GM23338 (cell line): ENCODE results near the gene MZB1.

ENCODE experiments used
- EZH2 ChIP-seq: fragments of 200-600 bp; sonication (generic); IDR thresholded peaks from one replicate; pipeline ENCODE4 v1.8.0; 2017; ENCODE audit warnings: antibody characterized with exemption, mild to moderate bottlenecking, low read depth; ENCODE audit not compliant: unreplicated experiment
- JUNB ChIP-seq: IDR thresholded peaks from one replicate; pipeline ENCODE4 v1.6.1; 2016; ENCODE audit warnings: antibody characterized with exemption; ENCODE audit not compliant: unreplicated experiment
- POLR2AphosphoS5 ChIP-seq: IDR thresholded peaks from 2 replicates; pipeline ENCODE4 v1.6.1; 2016; ENCODE audit warnings: antibody characterized with exemption, low read depth
- ZNF331 ChIP-seq: fragments of 250-450 bp; sonication (Bioruptor Pico); IDR thresholded peaks from 2 replicates; pipeline ENCODE4 v1.5.0; 2020; ENCODE audit warnings: low read depth, mild to moderate bottlenecking, moderate library complexity
- TF ChIP-seq, protein P1 (sequence below), 2 experiments: fragments of 200-600 bp in 1 of 2; sonication (generic) in 1 of 2; conservative IDR thresholded peaks; 2 replicates each; pipeline versions ENCODE4 v1.5.1 to v1.6.1; 2016 to 2017; ENCODE audit warnings: antibody characterized with exemption in 2 of 2, low read depth in 2 of 2, mild to moderate bottlenecking in 2 of 2, moderate library complexity in 1 of 2
- TF ChIP-seq, protein P2 (sequence below): IDR thresholded peaks from one replicate; pipeline ENCODE4 v1.6.1; 2018; ENCODE audit warnings: antibody characterized with exemption; ENCODE audit not compliant: unreplicated experiment

DNA sequence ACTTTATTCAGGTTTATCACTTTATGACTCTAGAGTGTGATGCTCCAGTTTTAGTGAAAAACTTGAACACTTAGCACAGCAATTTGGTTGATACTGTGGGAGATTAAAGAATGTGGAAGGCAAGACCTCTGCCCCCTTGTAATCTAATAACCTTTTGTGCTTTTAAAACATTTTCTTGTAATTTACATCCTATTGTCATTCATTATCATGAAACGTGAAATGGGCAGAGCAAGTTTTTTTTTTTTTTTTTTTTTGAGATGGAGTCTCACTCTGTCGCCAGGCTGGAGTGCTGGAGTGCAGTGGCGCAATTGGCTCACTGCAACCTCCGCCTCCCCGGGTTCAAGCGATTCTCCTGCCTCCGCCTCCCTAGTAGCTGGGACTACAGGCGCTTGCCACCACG is 46.2 kb downstream of the MZB1 start:
- TF ChIP-seq, protein P1, sequence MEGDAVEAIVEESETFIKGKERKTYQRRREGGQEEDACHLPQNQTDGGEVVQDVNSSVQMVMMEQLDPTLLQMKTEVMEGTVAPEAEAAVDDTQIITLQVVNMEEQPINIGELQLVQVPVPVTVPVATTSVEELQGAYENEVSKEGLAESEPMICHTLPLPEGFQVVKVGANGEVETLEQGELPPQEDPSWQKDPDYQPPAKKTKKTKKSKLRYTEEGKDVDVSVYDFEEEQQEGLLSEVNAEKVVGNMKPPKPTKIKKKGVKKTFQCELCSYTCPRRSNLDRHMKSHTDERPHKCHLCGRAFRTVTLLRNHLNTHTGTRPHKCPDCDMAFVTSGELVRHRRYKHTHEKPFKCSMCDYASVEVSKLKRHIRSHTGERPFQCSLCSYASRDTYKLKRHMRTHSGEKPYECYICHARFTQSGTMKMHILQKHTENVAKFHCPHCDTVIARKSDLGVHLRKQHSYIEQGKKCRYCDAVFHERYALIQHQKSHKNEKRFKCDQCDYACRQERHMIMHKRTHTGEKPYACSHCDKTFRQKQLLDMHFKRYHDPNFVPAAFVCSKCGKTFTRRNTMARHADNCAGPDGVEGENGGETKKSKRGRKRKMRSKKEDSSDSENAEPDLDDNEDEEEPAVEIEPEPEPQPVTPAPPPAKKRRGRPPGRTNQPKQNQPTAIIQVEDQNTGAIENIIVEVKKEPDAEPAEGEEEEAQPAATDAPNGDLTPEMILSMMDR (conservative IDR thresholded peaks at IDR 0.05; ENCODE audit: low read depth in 2 of 2) = no peak
- TF ChIP-seq, protein P2, sequence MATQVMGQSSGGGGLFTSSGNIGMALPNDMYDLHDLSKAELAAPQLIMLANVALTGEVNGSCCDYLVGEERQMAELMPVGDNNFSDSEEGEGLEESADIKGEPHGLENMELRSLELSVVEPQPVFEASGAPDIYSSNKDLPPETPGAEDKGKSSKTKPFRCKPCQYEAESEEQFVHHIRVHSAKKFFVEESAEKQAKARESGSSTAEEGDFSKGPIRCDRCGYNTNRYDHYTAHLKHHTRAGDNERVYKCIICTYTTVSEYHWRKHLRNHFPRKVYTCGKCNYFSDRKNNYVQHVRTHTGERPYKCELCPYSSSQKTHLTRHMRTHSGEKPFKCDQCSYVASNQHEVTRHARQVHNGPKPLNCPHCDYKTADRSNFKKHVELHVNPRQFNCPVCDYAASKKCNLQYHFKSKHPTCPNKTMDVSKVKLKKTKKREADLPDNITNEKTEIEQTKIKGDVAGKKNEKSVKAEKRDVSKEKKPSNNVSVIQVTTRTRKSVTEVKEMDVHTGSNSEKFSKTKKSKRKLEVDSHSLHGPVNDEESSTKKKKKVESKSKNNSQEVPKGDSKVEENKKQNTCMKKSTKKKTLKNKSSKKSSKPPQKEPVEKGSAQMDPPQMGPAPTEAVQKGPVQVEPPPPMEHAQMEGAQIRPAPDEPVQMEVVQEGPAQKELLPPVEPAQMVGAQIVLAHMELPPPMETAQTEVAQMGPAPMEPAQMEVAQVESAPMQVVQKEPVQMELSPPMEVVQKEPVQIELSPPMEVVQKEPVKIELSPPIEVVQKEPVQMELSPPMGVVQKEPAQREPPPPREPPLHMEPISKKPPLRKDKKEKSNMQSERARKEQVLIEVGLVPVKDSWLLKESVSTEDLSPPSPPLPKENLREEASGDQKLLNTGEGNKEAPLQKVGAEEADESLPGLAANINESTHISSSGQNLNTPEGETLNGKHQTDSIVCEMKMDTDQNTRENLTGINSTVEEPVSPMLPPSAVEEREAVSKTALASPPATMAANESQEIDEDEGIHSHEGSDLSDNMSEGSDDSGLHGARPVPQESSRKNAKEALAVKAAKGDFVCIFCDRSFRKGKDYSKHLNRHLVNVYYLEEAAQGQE = no peak
- TF ChIP-seq POLR2AphosphoS5 (no peak), EZH2 (no peak), JUNB (no peak), ZNF331 (no peak)
